ENCODE measurements around the gene CARHSP1.
"Not testable (repeated sequence)": the region's sequence is repeated elsewhere in the genome, so short reads cannot be mapped to it uniquely, and the experiment has no call there.

Gene CARHSP1

DNA sequence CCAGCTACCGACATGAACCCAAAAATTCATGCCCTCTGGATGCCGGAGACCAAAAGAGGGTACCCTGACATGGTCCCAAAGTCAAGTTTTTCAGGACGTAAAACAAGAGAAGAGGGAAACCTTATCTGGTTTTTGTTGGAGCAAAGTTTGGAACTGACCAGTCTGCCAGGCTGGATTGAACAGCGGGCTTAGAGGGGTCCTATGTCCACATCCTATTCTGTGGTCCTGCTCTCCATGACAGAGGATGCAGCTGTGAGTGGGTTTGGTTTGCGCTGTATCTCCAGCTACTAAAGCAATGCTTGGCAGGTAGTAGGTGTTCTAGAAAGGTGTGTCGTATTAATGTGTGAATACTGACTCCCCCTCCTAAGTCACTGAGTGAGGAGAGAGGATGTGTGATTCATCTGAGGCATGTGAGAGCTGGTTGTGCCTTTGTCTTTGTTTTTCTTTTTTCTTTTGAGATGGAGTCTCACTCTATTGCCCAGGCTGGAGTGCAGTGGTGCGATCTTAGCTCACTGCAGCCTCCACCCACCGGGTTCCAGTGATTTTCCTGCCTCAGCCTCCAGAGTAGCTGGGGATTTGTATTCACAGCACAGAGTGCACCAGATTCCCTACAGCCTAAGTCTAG lies 40.2 kb downstream of the CARHSP1 start:
- DNase-seq (ENCODE audit: low spot score): no peak

- DNase-seq (ENCODE audit: low spot score): no peak
Measured at GRCh38 chr16:8826278-8826879, 42.4 kb downstream of the CARHSP1 start.

DNA sequence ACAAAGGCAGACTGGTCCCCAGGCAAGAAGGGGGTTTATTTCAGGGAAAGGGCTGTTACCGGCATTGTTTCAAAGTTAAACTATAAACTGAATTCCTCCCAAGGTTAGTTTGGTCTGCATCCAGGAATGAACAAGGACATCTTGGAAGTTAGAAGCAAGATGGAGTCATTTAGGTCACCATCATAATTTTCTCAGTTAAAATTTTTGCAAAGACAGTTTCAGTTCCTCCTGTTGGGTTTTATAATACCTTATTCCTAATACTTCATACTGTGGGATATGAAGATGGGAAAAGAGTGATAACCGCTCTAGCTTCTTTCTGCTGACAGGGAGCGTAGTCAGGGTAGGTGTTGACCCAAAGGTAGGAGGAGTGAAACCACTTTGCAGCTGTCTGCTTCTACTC lies 46.4 kb downstream of the CARHSP1 start:
- DNase-seq (ENCODE audit: low spot score): no peak

- no peak for DNase-seq (ENCODE audit: low spot score)
Measured at GRCh38 chr16:8819411-8820034, 49.3 kb downstream of the CARHSP1 start.

GRCh38 chr16:8818504-8819270 lies 50.1 kb downstream of the CARHSP1 start:
- DNase-seq (ENCODE audit: low spot score): no peak

DNA sequence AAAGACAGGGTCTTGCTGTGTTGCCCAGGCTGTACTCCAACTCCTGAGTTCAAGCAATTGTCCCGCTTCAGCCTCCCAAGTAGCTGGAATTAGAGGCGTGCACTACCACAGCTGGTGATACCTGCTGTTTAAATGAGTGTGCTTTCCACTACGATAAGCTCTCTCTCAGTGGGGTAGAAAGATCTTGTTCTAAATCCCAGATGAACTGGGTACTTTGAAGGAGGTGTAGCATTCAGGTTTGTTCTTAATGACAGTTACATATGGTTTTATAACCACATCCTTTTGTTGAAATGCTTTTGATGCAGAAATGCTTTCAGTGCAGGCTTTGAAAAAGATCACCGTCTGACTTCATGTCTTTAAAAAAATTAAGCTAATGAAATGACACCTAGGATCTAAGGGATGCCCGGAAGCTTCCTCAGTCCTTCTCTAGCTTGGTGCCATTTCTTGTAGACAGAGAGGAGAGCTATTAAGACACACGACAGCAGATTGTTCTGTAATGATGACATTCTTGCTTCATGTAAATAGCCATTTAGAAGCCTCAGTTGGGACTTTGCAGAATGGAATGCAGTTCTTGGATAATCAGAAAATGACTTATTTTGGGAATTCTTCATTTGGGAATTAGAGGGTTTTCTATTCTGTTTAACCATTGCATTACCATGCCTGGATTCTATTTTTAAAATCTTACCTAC lies 51.7 kb downstream of the CARHSP1 start:
- DNase-seq (ENCODE audit: low spot score): no peak

- DNase-seq (ENCODE audit: low spot score): no peak
Measured at GRCh38 chr16:8814095-8814806, 54.6 kb downstream of the CARHSP1 start.

DNA sequence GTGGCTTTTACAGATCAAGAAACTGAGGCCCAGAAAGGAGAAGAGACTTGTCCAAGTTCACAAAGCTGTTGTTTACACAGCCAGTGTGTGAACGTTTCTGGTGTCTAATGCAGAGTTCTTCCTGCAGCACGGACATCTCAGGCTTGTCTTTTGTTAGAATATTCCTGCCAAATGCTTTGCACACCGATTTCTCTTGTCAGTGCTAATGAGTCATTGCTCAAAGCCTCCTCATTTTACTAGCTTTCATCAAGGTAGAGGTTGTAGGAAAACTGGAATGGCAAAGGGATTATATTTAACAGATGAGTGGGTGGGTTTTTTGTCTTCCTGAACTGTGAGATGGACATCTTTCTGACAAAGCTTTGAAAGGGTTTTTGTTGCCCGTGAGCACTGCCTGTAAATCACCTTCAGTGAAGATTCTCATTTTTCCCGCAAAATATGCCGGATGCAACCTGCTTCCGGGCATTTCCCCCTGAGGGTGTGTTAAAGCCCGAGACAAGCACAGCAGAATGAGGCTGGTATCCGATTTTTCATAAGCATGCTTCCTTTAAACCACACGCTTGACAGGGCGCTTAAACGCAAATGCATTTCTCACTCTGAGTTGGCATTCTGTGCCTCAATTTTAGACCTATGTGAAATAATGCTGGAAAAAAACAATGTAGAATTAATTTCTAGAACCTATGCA lies 56.5 kb downstream of the CARHSP1 start:
- DNase-seq (ENCODE audit: low spot score): no peak

DNA sequence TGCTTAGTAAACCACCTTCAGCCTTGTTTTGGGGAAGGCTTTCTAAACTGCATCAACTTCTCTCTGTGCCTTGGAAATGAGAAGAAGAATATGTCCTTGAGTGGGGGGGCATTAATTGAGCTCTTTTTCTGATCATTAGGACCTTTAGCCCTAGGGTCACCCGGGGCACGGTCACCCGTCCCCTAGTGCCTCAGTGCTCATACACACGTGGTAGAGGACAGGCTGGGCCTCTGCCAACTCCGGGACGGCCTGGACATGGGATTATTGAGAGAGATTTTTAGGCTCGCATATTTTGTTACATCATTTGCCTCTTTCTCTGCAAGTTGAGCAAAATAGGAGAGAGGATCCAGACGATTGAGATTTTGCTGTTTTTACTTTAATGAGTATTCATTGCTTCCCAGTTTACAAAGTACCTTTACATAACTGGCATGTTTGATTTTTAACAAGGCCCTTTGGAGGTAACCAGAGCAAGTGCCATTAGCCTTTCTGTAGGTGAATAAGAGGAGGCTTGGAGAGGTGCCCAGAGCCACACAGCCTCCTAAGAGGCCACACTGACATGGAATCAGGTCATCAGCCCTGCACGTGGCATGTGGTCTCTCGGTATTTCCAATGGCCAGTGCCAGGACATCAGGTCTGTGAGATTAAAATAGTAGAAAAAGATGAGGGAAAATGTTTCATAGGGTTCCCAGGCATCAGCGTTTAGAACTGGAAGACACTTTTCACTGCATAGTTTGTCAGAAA lies 60.0 kb downstream of the CARHSP1 start:
- DNase-seq (ENCODE audit: low spot score): no peak

DNA sequence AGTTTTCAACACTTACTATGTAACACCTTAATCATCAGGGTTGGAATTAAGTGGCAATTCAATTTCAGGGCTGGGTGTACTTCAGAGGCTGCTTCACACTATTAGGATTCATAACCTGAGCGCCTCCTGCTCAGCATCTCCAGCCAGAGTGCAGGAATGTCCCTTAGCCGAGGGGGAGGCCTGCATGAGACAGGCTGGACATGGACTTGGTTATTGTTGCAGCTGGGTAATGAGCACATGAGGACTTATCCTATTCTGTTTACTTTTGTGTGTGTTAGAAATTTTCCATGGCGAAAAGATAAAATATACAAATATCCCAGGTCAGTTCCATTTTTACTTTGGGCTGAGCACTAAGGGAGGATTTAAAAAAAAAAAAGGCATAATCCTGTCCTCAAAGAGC lies 60.8 kb downstream of the CARHSP1 start:
- DNase-seq (ENCODE audit: low spot score): no peak

GRCh38 chr16:8807189-8807588 lies 61.6 kb downstream of the CARHSP1 start:
- no peak for DNase-seq (ENCODE audit: low spot score)

DNA sequence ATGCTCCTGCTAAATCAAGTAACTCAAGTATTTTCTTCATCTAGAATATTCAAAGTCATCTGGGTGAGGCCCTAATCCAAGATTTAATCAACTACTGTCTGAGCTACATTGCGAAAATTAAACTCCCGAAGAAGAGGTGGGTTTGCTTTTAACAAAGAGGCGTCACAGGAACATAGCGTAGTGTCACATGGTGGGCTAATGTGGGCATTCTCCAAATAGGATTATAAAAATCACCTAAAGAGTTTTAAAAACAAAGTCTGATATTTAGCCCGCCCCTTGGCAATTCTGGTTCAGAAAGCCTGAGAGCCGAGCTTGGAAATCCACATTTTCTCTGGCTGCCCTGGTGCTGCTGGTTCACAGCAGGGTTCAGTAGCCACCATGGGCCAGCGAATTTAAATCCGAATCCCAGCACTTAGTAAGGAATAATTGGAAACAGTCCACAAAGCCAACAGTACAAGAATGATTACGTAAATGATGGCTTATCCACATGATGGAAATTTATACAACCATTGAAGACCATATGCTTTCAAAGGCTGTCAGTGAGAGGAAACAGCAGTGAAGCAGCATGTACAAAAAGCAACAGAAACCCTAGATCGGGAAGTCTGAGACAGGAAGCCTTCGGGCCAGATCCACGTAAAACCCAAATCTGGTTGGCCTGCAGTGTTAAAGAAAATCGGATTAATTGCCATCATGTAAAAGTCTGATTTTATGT lies 62.4 kb downstream of the CARHSP1 start:
- no peak for DNase-seq (ENCODE audit: low spot score)

DNA sequence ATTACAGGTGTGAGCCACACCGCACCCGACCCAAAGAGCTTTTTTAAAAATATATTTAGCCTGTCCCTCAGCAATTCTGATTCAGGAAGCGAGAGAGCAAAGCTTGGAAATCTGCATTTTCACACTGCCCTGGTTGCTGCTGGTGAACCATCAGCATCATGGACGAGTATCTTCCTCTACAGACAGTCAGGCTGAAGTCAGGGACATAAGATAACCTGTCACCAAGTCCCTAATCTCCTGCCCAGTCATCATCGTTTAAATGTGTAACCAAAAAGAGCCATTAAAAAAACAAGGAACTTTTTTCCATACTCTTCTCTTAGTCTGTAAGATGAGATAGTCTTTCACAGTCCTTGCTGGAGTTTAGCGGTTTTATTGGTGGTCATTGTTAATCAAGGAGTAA lies 64.5 kb downstream of the CARHSP1 start:
- no peak for DNase-seq (ENCODE audit: low spot score)

DNA sequence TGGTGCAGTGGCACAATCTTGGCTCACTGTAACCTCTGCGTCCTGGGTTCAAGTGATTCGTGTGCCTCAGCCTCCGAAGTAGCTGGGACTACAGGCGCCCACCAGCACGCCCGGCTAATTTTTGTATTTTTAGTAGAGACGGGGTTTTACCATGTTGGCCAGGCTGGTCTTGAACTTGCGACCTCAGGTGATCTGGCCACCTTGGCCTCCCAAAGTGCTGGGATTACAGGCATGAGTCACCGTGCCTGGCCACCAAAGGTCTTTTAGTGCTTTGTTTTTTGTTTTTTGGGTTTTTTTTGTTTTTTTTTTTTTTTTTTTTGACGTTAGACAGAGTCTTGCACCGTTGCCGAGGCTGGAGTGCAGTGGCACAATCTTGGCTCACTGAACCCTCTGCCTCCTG lies 65.1 kb downstream of the CARHSP1 start:
- not testable (repeated sequence) for DNase-seq (ENCODE audit: low spot score)
